Inferior parietal cortex (tissue), 1 donor: ENCODE results near the gene DPPA3.
"Not testable (repeated sequence)": the region's sequence is repeated elsewhere in the genome, so short reads cannot be mapped to it uniquely, and the experiment has no call there.

Source experiments
- DNase-seq: peaks from one replicate; pipeline ENCODE4 v3.0.0-alpha.2; 2016; ENCODE audit errors: extremely low spot score

Gene DPPA3

DNA sequence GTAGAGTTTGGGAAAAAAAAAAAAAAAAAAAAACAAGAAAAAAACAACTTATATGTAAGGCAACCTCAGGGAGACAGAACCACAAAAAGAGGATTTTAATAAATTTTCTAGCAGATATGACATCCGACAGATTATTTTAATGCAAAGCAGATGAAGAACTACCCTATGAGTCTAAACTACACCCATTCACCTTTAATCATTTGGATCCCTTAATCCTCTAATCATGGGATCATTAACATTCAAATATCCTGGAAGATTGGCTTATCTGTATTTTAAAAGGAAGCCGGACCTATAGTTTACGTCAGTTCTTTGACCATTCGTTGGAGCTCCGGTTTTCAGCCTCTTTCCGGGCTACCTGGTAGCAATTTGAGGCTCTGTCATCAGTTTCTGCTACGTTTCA, at the start of gene DPPA3:
TSS of gene DPPA3 (plus strand) at position 301 of the 400 bp plus-strand sequence. CDS start 138 bp downstream, outside the sequence.
- no peak for DNase-seq

DNA sequence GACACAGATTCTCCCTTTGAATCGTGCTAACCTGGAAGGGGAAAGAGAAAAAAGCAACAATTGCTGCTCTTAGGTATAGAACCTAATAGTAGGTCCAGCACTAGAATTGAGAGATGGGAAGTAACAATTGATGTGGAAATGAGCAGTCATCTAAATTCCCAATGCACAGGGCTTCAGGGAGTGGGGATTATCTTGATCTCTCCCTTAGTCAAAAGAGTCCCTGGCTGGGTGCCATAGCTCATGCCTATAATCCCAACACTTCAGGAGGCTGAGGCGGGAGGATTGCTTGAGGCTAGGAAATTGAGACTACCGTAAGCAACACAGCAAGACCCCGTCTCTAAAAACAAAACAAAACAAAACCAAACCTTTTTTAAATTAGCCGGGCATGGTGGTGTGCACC, 49.5 kb upstream of the DPPA3 start:
- DNase-seq, result no peak

DNA sequence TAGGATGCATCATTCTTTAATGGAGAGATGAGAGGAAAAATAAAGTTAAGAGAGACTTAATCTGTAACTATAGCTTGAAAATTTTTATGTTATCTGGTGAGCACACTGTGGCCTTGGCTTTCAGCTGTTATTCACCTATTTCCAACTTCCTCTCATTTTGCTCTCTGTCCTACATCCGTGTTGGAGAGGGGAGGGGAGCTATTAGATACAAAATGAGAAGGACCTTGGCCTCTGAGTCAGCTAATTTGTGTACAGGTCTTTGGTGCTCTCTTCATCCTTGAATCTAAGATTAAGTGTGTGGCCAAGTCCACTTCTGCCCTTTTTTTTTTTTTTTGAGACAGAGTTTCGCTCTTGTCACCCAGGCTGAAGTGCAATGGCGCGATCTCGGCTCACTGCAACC, 44.6 kb upstream of the DPPA3 start:
- no peak for DNase-seq

DNA sequence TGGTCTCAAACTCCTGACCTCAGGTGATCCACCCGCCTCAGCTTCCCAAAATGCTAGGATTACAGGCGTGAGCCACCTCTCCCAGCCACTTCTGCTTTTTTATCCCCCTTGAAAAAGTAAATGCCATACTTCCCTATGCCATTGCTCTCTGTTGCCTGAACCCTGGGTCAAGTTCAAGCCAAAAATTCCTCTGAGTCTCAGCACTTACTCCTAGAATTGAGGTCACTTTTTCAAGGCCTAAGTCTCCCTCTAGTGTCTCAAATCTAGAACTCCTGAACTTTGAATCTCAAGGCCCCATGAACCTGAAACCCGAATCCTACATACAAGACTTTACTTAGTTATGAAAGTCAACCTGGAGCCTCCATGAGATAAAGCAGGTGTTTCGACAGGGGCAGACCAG, 44.1 kb upstream of the DPPA3 start:
- DNase-seq, result no peak

DNA sequence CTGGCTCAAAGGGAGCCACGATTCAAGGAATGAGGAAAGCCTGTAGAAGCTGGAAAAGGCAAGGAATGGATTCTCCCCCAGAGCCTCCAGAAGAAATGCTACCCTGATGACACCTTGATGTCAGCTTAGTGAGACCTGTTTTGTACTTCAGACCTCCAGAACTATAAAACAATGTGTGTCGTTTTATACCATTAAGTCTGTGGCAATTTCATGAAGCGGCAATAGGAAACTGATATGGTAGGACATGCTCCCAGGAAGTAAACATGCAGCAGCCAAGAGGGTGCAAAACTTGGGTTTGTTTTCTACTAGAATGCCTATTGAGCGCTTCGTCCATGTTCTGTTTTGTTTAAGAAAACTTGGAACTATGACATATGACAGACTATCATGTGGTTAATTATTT, 43.1 kb upstream of the DPPA3 start:
- no peak for DNase-seq

DNA sequence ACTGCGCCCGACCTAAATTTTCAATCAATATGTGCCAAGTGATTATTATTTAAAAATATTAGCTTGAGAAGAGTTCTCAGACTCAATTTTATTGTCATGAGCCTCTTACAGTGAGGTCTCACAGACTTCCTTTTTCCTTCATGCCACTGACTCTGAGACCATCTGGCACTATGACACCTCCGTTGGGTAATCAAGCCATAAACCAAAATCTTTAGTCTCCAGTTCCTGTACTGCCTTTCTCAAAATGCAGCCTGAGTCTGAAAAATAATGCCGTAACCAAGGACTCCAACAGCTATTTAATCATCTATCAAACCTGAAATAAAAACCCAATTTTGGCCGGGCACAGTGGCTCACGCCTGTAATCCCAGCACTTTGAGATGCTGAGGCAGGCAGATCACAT, 35.8 kb upstream of the DPPA3 start:
- not testable (repeated sequence) for DNase-seq

DNA sequence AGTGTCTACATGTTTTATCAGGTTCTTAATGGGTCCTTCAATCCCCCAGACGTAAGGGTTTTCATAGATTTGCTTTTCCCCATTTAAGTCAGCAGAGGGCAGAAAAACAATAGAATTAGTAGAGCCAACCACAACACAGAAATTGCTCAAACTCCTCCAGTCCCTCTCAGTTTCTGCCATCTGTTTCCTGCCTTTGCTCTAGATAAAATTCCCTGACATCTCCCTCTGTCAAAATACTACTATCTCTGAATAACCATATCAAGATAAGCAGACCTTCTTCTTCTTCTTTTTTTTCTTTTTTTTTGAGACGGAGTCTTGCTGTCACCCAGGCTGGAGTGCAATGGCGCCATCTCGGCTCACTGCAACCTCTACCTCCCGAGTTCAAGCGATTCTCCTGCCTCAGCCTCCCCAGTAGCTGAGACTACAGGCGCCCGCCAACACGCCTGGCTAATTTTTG, 33.8 kb upstream of the DPPA3 start:
- DNase-seq, result peak; percentile 45

DNA sequence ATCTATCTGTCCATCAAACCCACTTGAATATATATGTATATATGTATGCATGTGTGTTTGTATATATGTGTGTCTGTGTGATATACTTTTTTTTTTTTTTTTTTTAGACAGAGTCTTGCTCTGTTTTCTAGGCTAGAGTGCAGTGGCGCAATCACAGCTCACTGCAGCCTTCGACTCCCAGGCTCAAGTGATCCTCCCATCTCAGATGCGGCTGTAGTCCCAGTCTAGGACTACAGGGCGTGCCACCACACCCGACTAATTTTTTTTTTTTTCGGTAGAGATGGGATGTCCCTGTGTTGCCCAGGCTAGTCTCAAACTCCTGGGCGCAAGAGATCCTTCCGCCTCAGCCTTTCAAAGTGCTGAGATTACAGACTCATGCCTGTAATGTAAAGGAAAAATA, 32.5 kb upstream of the DPPA3 start:
- no peak for DNase-seq

DNA sequence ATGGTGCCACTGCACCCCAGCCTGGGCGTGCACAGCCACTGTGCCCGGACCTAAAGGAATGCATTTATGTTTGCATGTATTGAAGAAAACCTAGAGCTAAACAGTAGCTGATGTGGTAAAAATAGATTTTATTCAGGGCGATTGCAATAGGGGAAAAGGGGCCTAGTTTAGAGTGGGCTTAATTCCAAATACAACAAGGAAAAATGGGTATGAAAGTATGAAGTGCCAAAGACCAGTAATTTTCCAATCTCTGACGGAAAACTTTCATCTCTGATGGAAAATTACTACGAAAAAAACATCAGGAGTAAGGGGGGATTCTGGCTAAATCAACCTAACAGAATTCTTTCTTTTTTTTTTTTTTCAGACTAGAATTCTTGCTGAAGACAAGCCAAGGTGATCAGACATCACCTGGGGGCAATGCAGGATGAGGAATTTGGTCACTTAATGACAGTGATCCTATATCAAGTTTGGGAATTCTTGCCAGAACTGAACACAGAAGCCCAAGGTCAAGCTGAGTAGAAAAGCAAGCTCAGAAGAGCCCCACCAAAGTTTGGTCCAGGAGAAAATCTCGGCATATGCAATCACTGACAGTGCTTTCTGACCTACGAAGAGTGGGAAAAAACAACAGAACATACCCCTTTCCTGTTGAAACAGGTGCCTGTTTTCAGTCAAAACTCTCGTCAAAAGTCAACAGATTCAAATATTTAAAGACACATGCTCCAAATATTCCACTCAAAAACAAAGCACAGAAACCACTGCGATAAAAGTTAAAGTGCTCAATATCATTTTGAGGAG, 31.8 kb upstream of the DPPA3 start:
- DNase-seq, result no peak

DNA sequence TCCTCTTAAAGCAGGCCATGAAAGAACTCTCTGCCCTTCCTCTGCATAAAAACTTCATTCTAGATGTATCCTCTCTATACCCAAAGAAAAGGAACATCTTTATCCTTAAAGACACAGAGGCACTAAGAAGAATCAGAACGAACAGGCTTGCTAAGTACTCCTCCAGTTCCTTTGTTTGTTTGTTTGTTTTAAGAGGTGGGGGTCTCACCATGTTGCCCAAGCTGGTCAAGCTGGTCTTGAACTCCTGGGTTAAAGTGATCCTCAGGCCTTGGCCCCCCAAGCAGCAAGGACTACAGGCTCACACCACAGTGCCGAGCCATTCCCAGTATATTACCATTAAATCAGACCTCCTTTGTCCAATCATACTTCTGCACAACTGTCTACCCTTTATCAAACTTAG, 29.7 kb upstream of the DPPA3 start:
- no peak for DNase-seq

DNA sequence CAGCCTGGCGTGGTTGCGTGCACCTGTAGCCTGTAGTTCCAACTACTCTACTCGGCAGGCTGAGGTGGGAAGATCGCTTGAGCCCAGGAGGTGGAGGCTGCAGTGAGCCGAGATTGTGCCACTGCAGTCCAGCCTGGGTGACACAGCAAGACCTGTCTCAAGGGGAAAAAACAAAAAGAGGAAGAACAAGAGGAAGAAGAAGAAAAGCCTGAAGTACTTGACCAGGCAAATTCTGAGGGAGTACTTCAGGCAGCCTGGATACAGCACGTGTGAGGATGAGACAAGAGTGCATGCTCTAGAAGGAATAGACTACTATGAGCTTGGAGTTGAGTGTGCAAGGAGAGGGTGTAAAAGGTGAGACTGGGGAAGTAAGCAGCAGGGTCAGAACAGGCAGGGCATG, 17.4 kb upstream of the DPPA3 start:
- no peak for DNase-seq

DNA sequence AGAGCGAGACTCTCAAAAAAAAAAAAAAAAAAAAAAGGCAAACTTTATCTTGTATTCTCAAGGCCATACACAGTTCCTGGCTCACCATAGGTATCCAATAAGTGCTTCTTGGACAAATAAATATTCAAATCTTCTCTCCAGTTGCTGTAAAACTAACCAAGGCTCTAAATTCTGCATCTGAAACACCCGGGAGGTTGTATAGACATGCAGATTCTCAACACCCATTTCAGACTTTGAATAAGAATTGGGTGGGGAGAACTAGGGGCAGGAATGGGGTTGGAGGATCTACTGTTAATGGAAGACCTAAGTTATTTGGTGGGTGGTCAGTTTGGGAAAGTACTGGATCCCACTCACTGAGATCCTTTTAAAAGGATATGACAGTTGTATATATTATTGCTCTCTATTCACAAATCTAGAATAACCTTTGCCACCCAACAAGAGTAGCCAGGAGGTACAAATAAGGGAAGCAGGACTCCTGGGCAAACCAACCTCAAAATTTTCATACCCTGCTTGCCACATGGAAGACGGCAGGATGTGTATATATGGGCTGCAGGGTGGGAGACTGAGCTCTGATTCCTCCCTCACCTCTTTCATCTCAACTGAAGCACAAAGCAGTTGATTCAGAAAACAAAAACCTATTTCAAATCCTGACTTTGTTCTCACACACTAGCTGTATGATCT, 16.5 kb upstream of the DPPA3 start:
- DNase-seq, result no peak

DNA sequence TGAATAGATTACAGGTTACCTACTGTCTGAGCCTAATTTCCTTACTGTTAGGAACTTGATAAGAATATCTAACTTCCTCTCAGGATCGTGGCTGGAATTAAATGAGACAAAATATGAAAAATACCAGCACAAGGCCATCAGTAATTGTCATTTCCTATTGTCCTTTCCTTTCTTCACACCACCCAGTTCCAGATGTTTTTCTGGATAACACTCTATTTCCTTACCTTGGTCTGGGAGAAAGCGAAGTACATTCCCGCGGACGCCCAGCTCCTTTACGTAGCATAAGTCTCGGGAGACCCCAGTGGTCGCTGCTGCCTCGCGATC, 16.0 kb upstream of the DPPA3 start:
- DNase-seq, result no peak

DNA sequence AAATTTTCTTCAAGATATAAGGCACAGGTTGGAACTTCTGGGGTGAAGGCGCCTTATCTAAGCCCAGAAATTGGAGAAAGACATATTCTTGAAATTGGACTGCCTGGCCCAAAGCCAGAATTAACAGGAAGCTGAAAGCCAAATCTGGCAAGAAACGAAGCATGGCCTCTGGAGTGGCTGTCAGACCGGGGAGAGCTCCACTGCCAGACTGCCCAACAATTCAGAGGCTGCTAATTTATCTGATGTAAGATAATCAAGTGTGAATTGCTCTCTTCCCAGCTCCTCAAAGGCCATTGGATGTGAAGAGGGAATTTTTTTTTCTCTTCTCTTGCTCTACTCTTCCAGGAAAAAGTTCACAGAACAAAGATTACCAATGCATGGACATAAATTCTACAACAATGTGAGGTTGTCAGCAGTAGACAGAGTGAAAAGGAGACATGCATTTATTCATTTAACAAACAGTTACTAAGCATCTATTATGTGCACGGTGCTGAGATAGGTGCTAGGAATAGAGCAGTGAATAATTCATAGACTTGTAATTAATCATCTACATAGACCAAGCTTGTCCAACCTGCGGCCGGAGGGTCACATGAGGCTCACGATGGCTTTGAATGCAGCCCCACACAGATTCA, 15.6 kb upstream of the DPPA3 start, which contains the start of gene GDF3:
TSS of gene GDF3 (minus strand) at position 210 of the 632 bp plus-strand sequence. CDS start at position 163, 47 bp downstream.
- DNase-seq, result no peak

DNA sequence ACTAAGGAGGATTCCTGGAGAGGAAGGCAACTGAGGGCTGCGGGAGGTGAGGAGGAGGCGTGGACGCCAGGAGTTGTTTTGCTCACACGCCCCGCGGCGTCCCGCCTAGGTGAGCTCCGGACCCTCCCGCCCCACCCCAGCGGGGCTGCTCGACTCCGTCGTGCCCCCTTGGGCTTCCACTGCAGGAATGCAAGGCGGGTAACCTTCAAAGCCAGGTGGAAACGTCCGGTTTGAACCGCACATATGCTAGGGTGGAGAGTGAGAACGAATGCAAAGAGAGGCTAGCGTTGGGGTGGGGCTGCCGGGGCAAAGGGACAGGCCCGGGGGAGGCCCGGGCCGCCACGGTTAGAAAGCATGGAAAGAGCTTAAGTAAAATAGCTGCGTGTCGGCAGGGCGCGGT, 5.4 kb upstream of the DPPA3 start:
- DNase-seq, result no peak

DNA sequence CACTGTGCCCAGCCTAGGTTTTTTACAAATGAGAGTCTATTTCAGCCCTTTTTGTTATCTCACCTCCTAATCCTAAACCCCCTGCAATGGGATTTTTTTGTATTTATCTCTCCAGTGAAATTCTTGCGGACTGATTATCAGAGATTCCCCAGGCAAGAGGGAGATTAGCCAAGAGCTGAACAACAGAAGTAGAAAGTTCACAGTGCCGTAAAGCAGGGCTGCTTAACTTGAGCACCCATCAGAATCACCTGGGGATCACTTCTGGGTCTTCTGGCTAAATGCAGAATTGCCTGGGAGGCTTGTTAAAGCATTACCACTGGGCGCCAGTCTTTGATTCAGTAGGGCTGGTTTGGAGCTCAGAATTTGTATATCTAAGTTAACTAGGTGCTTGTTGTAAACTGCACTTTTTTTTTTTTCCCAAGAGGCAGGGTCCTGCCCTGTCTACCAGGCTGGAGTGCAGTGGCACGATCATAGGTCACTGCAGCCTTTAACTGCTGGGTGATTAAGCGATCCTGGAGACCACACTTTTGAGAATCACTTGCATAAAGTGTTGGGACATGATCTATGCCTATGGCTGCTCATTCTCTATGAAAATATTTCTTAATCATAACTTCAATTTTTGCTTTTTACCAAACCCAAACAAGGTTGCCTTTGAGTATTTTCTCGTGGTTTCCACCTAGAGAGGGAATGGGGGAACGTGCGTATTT, 1.1 kb upstream of the DPPA3 start:
- no peak for DNase-seq

DNA sequence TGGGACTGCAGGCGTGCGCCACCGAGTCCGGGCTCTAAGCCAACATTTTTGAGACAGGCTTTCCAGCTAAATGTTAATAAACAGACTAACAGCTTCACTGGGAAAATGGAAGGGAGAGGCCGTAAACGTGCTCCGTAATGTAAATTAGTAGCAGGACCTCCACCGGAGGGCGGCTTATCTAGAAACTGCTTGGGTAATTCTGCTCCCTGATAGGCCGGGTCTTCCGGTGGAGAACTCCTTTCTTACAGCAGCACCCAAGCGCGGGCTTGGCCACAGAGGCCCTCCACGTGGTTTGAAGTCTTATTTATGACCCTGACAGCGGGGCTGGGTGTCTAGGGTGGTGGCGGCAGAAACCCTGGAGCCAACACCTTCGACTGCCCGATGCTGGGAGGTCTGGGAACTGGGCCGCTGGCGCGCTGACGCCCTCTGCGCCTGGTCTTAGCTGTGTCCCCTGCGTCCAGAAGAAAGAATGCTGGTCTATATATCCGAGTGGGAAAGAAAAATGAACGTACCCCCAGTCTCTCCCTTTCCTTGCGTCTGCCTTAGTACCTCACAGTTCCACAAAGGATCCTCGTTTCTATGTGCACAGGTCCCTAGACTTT, 1.7 kb downstream of the DPPA3 start:
- DNase-seq, result no peak

DNA sequence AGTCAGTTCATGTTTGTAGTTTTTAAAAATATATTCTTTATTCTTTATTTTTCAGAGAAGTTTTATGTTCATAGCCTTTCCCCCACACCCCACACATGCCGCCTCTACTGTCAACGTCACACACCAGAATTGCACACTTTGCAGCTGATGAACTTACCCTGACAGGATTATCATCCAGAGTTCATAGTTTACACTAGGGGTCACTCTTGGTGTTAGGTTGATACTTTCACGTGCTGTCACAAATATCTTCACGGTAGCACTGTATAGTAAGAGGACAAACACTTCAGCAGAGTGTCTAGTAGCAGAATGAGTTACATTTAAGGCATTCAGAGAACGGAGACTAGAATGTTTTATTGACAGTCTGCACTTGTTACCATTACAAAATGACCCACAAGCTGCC, 5.1 kb downstream of the DPPA3 start:
- DNase-seq, result no peak

DNA sequence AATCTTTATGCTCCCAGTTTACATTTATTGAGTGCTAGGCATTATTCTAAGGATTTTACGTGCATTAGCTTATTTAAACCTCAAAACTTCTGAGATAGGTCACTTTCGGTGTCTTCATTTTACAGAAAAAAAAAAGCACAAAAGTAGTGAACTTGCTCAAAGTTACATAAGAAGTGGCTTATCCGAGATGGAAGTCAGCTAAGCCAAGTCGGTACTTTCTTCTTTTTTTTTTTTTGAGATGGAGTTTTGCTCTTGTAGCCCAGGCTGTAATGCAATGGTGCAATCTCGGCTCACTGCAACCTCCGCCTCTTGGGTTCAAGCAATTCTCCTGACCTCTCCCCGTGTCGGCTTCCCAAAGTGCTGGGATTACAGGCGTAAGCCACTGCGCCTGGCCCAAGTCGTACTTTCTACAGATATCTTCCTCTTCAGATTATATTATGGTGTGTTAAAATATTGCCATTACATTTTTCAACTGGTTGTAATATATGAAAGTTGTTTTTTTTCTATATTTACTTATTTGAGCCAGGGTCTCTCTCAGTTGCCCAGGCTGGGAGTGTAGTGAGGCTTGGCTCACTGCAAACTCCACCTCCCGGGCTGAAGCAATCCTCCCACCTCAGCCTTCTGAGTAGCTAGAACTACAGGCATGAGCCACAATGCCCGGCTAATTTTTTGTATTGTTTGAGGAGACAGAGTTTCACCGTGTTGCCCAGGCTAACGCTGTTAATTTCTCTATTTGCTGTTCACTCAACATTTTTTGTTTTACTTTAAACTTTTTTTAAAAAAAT, 8.9 kb downstream of the DPPA3 start:
- DNase-seq, result no peak

DNA sequence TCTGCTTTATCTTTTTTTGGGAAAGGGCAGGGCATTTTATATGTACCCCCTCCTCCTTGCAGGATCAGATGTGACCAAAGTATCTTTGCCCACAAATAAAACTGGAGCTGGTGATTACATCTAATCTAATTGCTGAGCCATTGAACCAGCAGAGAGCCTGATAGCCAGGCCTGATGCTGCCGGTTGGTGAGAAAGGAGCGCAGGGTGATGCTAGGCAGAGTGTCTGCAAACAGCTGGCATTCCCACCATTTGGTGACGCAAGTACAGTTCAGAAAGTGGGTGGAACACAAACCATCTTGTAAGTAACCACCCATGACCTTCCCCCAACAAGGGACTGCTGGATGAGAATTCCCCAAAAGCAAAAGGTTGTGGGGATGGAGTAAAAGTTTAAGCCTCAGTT, 12.7 kb downstream of the DPPA3 start:
- DNase-seq, result no peak

DNA sequence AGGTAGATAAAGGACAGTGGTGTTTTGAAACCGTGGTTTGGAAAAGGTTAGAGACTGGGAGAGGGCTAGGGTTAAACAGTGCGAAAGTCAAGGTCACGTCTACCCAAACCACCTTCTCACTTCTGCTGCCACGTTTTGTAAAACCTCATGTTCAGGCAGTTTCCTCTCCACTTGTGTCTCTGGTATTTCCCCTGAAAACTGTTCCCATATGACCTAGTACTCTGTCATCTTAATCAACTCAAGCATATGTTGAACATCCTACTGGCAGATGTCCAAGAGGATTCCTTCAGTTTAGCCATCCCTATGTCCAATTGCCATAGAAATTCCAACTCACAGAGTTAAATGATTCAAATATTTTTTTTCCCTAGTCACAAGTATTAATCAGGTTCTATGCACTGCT, 18.5 kb downstream of the DPPA3 start:
- DNase-seq, result no peak
